Measurements from ENCODE around the gene SLC39A11. TPM values are rescaled to one million over a fixed set of nuclear protein-coding genes. Genes with fewer than 3 reads are reported as not detected.

SLC39A11 gene
- total RNA-seq, 2 donors from 2014 or later, result 21.5 to 26.4 TPM

DNA sequence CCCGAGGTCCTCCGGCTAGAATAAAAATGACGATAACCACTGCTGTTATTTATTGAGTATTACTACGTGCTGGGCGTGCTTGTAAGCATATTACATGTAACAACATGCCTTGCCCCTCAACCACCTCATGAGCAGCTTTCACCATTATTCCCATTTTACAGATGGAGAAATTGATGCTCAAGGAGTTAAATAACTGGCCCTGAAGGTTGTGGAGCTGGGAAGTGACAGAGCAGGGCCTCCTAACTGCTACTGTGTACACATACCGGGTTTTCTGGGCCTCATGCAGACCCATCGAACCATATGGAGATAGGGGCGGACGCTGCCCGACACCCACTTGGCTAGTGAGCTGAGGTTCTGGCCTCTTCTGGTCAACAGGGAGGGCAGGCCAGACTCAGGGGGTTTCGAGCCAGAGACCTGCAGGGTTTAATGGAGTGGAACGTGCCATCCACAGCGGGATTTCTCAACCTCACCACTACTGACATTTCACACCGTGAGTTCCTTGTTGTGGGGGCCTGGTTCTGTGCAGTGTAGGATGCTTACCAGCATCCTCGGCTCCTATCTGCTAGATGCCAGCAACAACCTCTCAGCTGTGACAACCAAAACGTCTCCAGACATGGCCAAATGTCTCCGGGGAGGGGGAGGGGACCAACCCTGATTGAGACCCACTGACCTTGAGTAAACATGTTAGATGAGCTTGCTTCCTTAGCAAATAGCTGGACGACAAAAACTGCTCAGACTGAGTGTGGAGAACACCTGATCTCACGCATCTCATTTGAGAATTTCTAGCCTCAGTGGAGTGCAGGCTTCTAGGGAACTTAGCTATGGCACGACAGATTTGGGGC, 432.0 kb downstream of the SLC39A11 start:
- Mint-ChIP-seq H3K27me3 (ENCODE audit: low read depth) (no peaks in the 10 kb centered on the region), H3K4me1 (ENCODE audit: low read depth) (no peaks in the 10 kb centered on the region), H3K27ac (no peak overlapping the region), H3K9me3 (no peaks in the 10 kb centered on the region), H3K36me3 (ENCODE audit: insufficient read depth in 2 of 2) (no peaks in the 10 kb centered on the region), H3K4me3 (no peak overlapping the region)
- ATAC-seq (replicated peaks in 1 of 2) (no peak), DNase-seq (no peak)

DNA sequence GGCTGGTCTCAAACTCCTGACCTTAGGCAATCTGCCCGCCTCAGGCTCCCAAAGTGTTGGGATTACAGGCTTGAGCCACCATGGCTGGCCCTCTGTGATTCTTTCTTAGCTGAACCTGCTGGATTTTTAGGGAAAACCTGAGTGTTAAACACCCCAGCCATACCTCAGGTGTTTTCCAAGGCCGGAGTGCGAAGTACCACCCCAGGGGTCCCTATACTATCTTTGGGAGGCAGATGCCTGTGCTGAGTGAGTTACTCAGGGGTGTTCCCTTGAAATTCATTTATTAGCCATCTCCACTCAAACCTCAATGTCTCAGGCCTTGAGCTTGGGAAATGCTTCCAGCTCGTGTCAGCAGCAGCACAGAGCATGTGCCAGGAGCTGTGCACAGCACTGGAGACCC, 432.7 kb downstream of the SLC39A11 start:
- no peak for DNase-seq
- Mint-ChIP-seq H3K27ac (no peak overlapping the region), H3K4me3 (no peak overlapping the region), H3K9me3 (no peaks in the 10 kb centered on the region), H3K4me1 (ENCODE audit: low read depth) (no peaks in the 10 kb centered on the region), H3K27me3 (ENCODE audit: low read depth) (no peaks in the 10 kb centered on the region), H3K36me3 (ENCODE audit: insufficient read depth in 2 of 2) (no peaks in the 10 kb centered on the region)
- no peak for ATAC-seq (replicated peaks in 1 of 2)

DNA sequence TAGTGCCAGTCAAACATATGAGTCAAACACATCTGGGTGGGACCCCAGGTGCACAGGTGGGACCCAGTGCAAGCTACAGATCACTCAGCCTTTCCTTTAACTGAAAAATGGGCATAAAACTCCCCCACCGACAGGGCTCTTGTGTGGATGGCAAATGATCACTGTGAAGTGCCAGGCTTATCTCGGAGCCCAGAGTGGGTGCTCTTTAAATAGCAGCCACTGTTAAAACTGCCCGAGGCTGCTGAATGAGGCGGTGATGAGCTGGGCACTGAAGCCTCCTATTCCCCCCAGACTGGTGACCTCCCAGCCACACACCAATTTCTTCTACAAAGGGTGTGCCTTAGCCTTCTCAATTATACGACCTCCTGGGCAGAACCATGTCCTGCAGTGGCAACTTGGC, 433.8 kb downstream of the SLC39A11 start:
- no peaks in the 10 kb centered on the region for H3K9me3 Mint-ChIP-seq
- ATAC-seq (replicated peaks in 1 of 2) (no peak), DNase-seq (no peak)
- no peaks in the 10 kb centered on the region for H3K27me3 Mint-ChIP-seq (ENCODE audit: low read depth)
- no peaks in the 10 kb centered on the region for H3K36me3 Mint-ChIP-seq (ENCODE audit: insufficient read depth in 2 of 2)
- no peak overlapping the region for H3K27ac Mint-ChIP-seq
- no peak overlapping the region for H3K4me3 Mint-ChIP-seq
- H3K4me1 Mint-ChIP-seq (ENCODE audit: low read depth), result no peaks in the 10 kb centered on the region

DNA sequence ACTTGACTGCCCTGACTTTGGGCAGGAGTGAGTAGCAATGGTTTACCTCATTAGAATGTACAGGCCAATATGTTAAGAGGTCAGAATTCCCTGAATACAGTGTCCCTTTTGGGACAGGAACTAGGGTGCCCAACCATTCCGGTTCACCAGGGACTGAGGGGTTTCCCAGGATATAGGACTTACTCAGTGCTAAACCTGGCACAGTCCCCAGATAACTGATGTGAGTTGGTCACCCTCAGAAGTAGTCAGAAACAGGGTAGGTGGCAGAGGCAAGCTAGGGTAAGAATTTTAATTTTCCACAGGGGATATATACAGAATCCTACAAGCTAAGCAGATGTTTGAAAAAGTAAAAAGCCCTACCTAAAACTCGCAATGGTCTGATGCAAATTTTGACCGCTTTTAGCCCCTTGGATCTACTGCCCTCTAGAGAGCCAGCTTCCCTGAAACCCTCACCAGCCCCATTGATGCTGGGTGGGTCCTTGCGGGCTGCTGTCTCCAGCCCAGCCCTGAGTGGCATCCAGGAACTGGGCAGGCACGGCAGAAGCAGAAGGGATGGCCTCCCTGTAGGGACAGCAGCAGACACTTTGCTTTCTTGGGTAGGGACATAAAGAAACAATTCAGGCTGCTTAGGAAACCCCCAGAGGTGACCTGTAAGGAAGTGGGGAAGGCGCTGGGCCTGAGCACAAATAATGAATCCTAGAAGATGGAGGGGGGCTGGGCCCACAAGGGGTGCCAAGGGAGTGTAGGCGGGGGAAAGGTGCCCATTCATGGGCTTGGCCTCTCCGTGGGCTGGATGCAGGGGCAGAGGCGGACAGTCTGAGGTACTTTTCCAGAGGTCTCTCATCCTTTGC, 434.8 kb downstream of the SLC39A11 start:
- ATAC-seq (replicated peaks in 1 of 2) (no peak), DNase-seq (no peak)
- no peaks in the 10 kb centered on the region for H3K9me3 Mint-ChIP-seq
- no peak overlapping the region for H3K27ac Mint-ChIP-seq
- H3K27me3 Mint-ChIP-seq (ENCODE audit: low read depth), result no peaks in the 10 kb centered on the region
- no peaks in the 10 kb centered on the region for H3K4me1 Mint-ChIP-seq (ENCODE audit: low read depth)
- no peak overlapping the region for H3K4me3 Mint-ChIP-seq
- no peaks in the 10 kb centered on the region for H3K36me3 Mint-ChIP-seq (ENCODE audit: insufficient read depth in 2 of 2)

DNA sequence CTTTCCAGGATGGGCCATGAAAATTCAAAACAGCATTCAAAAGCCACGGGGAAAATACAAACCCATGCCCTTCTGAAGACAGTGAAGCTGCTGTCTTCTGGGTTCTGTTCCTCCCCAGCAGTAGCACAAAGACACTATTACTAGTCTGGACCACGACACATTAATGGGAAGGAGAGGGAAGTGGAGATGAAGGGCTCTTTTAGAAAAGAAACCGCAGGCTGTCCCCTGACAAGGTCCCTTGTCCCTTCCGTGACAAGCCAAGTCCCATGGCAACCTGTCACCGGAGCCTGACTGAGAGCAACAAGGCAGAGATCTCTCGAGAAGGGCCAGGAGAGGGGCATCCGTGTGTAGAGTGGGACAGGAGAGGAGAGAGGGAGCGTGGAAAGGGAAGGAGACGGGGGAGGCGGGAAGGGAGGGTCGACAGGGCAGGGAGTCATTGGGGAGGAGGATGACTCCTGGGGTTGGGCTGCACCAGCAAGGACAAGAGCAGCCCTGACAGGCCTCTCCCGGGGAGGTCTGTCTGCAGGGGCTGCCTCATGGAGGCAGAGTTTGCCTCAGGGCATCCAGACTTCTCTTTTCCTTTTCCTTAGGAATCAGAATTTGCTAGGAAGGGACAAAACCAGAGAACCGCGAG, 436.2 kb downstream of the SLC39A11 start:
- Mint-ChIP-seq H3K9me3 (no peaks in the 10 kb centered on the region), H3K27ac (no peak overlapping the region), H3K4me3 (no peak overlapping the region), H3K4me1 (ENCODE audit: low read depth) (no peaks in the 10 kb centered on the region), H3K36me3 (ENCODE audit: insufficient read depth in 2 of 2) (no peaks in the 10 kb centered on the region), H3K27me3 (ENCODE audit: low read depth) (no peaks in the 10 kb centered on the region)
- no peak for DNase-seq
- ATAC-seq (replicated peaks in 1 of 2), result no peak

DNA sequence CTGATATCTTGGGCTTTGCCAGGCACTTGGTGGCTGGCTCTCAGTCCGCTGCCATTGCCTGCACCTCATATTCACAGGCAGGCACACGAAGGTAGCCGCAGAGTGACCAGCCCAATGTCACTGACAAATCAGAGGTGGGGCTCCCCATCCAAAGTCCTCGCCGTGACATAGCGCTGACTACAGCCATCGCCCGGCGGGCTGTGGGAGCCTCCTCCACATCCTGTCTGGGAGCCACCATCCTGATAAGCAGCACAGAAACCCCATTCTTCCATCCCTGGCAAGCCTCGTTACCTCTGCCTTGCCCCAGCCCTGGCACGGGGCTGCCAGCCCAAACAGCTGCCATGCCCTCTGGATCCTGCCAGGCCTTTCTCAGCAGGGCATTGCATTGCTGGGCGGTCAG, 437.8 kb downstream of the SLC39A11 start:
- ATAC-seq (replicated peaks in 1 of 2) (no peak), DNase-seq (no peak)
- no peaks in the 10 kb centered on the region for H3K36me3 Mint-ChIP-seq (ENCODE audit: insufficient read depth in 2 of 2)
- H3K4me1 Mint-ChIP-seq (ENCODE audit: low read depth), result no peaks in the 10 kb centered on the region
- no peaks in the 10 kb centered on the region for H3K27me3 Mint-ChIP-seq (ENCODE audit: low read depth)
- H3K27ac Mint-ChIP-seq, result no peak overlapping the region
- H3K9me3 Mint-ChIP-seq, result no peaks in the 10 kb centered on the region
- no peak overlapping the region for H3K4me3 Mint-ChIP-seq

DNA sequence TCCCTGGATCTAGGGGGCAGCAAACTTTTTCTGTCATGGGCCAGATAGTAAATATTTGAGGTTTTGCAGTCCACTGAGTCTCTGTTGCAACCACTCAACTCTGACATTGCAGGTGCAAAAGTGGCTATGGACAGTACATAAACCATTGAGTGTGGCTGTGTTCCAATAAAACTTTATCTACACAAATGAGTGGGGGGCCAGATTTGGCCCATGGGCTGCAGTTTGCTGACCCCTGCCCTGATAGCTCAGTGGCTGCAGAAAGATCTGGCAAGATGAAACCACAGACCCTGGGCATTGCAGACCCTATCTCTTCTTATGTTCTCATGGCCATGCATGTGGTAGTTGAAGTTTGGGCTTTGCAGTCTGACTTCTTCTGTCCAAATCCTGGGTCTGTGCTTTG, 440.5 kb downstream of the SLC39A11 start:
- peaks cover 0 to 1% of the 10 kb centered on the region in 2 donors for H3K36me3 Mint-ChIP-seq (ENCODE audit: insufficient read depth in 2 of 2)
- H3K27me3 Mint-ChIP-seq (ENCODE audit: low read depth), result no peaks in the 10 kb centered on the region
- H3K9me3 Mint-ChIP-seq, result no peaks in the 10 kb centered on the region
- no peak overlapping the region for H3K27ac Mint-ChIP-seq
- DNase-seq (no peak), ATAC-seq (replicated peaks in 1 of 2) (no peak)
- no peak overlapping the region for H3K4me3 Mint-ChIP-seq
- H3K4me1 Mint-ChIP-seq (ENCODE audit: low read depth), result no peaks in the 10 kb centered on the region

DNA sequence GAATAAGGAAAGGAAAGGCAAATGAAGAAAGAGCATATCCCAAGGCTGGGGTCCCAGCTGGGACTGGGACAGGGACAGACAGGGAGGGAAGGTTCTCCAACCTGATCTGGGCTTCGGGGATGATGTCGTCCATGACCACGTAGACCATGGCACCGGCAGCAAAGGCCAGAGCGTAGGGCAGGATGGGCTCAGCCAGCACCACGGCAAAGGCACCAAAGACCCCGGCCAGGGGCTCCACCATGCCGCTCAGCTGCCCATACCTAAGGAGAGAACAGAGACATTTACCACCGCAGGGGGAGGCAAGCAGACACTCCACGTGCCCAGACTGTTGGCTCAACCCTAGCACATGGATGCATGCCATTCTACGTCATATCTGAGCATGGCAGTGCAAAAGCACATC, 443.8 kb downstream of the SLC39A11 start:
- H3K4me3 Mint-ChIP-seq, result no peak overlapping the region
- H3K27me3 Mint-ChIP-seq (ENCODE audit: low read depth), result no peaks in the 10 kb centered on the region
- DNase-seq (no peak), ATAC-seq (replicated peaks in 1 of 2) (no peak)
- H3K27ac Mint-ChIP-seq, result no peak overlapping the region
- H3K4me1 Mint-ChIP-seq (ENCODE audit: low read depth), result no peaks in the 10 kb centered on the region
- no peaks in the 10 kb centered on the region for H3K9me3 Mint-ChIP-seq
- peaks cover 0 to 1% of the 10 kb centered on the region in 2 donors for H3K36me3 Mint-ChIP-seq (ENCODE audit: insufficient read depth in 2 of 2)

DNA sequence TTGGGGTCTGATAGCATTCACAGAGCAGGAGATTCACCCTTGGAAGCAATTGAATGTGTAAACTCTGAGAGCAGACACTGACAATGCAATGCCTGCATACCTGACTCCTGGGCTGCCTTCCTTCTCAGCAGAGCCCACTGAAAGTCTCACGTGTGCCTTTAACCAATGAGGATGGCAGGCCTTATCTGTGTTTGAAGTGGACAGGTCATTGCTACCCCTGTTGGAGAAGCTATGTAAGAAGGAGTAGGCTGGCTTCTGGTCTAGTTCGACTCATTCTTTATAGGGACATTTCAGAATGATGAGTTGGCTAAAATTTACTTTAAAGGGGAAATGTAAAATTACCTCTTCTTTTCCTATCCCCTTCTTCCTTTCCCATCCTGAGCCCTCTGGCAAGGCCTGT, 446.3 kb downstream of the SLC39A11 start:
- H3K27ac Mint-ChIP-seq, result no peak overlapping the region
- H3K27me3 Mint-ChIP-seq (ENCODE audit: low read depth), result no peaks in the 10 kb centered on the region
- H3K4me3 Mint-ChIP-seq, result no peak overlapping the region
- no peaks in the 10 kb centered on the region for H3K4me1 Mint-ChIP-seq (ENCODE audit: low read depth)
- peaks cover 0 to 1% of the 10 kb centered on the region in 2 donors for H3K36me3 Mint-ChIP-seq (ENCODE audit: insufficient read depth in 2 of 2)
- no peaks in the 10 kb centered on the region for H3K9me3 Mint-ChIP-seq
- no peak for DNase-seq
- no peak for ATAC-seq (replicated peaks in 1 of 2)

DNA sequence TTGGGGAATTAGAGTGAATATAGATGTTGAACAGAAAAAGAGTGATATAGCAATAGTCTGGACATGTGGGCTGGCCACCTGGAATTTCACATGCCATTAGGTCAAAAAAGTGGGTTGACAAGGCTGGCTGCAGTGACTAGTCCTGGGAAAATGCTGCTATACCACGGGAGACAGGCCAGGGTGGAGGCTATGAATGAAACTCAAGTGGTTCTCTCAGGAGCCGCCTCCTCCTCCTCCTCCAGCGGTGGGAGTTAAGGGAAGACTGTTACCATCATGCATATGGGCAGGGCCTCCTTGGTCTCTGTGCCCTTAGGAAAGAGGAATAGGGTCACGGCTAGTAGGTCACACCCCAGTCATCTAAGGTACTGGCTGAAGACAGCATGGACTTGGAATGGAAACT, 448.0 kb downstream of the SLC39A11 start:
- DNase-seq (no peak), ATAC-seq (replicated peaks in 1 of 2) (no peak)
- H3K27me3 Mint-ChIP-seq (ENCODE audit: low read depth), result no peaks in the 10 kb centered on the region
- H3K27ac Mint-ChIP-seq, result no peak overlapping the region
- peaks cover 0 to 1% of the 10 kb centered on the region in 2 donors for H3K36me3 Mint-ChIP-seq (ENCODE audit: insufficient read depth in 2 of 2)
- no peaks in the 10 kb centered on the region for H3K4me1 Mint-ChIP-seq (ENCODE audit: low read depth)
- H3K4me3 Mint-ChIP-seq, result no peak overlapping the region
- H3K9me3 Mint-ChIP-seq, result no peaks in the 10 kb centered on the region

DNA sequence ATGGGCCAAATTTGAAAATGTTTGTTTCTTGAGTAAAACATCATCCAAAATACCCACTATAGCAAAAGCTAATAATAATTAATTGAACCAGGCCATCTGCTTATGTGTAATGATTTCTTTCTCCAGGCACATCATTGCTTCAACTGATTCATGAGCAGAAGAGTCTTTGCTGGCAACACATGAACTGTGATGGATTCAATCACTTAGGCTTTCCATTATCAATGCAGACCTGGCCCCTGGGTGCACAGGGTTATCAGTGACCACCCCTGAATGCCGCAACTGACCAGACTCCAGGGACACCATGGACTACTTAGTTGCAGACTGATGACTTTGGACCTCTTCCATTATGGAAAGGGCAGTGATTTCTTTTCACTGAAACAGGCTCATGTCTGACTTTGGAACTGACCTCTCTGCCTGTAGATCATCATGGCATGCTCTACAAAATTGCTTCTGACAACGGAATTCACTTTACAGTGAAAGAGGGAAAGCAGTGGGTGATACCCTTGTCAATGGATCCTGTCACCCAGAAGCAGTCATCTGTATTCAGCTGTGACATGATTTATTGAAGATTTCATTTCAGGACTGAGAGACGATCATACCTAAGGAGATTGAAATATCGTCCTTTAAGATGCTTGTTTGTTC, 448.8 kb downstream of the SLC39A11 start:
- ATAC-seq (replicated peaks in 1 of 2), result no peak
- H3K27ac Mint-ChIP-seq, result no peak overlapping the region
- no peak overlapping the region for H3K4me3 Mint-ChIP-seq
- no peaks in the 10 kb centered on the region for H3K9me3 Mint-ChIP-seq
- no peaks in the 10 kb centered on the region for H3K27me3 Mint-ChIP-seq (ENCODE audit: low read depth)
- peaks cover 0 to 1% of the 10 kb centered on the region in 2 donors for H3K36me3 Mint-ChIP-seq (ENCODE audit: insufficient read depth in 2 of 2)
- no peaks in the 10 kb centered on the region for H3K4me1 Mint-ChIP-seq (ENCODE audit: low read depth)
- no peak for DNase-seq

DNA sequence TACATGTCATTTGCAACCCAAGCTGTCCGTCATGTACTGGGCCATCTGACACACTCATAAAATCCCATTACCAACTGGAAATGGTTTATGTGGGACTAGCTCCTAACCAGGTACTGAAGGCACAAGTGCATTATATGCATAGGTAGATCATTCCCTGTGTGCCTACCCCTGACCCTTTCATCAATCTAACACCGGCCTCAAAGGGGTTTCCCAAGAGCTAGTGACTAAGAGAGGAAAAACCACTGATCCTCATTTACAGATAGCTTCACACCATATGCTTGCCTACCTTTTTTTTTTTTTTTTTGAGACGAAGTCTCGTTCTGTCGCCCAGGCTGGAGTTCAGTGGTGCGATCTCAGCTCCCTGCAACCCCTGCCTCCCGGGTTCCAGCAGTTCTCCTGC, 449.8 kb downstream of the SLC39A11 start:
- ATAC-seq (replicated peaks in 1 of 2), result peak in 1 of 2 donors; percentile 33

More for the DNA sequence above, 449.8 kb downstream of the SLC39A11 start:
- H3K4me3 Mint-ChIP-seq, result no peak overlapping the region
- no peaks in the 10 kb centered on the region for H3K27me3 Mint-ChIP-seq (ENCODE audit: low read depth)
- no peaks in the 10 kb centered on the region for H3K36me3 Mint-ChIP-seq (ENCODE audit: insufficient read depth in 2 of 2)
- DNase-seq, result no peak
- no peak overlapping the region for H3K27ac Mint-ChIP-seq
- H3K9me3 Mint-ChIP-seq, result no peaks in the 10 kb centered on the region
- H3K4me1 Mint-ChIP-seq (ENCODE audit: low read depth), result no peaks in the 10 kb centered on the region

All from activated T-cell treated with anti-CD3 and anti-CD28 coated beads, Interleukin-2, amount 50 U/mL, for 72 hours (primary cell).